ENCODE results near the gene PRICKLE2.

PRICKLE2 gene

GRCh38 chr3:64133987-64134386 lies 91.3 kb downstream of the PRICKLE2 start:
- DNase-seq (ENCODE audit: low read depth, low spot score): no peak

DNA sequence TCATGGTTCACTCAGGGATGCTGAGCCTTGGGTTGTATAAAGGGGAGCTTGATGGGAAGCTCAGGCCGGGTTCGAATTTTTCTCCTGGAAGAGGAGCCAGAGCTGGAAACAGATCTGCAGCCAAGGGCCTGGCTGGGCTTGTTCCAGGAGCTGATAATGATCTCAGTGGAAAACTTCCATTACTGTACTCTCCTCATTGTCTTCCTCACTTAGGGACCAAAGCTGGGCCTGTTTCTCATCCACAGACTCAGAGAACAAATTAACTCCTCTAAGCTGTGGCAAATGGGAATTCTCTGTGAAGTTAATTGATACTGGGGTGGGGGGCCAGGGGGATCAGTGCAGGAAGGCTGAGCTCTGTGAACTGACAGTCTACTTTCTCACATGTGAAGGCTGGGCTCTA lies 92.0 kb downstream of the PRICKLE2 start:
- no peak for DNase-seq (ENCODE audit: low read depth, low spot score)

DNA sequence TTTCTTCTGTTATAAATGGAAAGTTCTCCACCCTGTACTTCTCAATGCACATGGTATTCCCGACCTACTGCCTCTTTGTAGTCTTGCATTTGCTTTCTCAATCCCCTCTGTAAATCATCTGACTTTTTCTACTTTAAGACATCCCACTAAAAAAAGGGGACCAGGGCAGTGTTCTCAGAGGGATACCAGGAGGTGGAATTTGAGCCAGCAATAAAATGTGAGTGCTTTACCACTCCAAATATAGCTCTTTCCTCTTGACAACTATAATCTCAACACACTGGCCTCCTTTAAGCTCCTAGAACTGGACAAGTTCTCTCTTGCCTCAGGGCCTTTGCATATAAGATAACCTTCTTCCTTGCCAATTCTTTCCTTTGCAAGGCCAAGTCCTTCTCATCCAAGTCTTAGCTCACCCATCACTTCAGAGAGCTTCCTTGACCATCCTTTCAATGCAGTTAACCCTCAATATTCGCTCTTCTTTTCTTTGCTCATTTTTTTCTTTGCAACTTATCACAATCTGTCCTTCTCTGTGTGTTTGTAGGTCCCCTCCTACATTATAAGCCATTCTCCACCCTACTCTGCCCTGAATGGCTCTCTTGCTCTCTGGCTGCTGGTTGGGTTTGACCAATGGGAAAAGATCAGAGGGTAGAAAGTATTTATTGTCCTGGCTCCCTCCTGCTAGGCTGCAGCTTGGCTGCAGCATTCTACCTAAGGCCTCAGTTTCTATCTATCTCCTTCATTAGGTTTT lies 93.4 kb downstream of the PRICKLE2 start:
- DNase-seq (ENCODE audit: low read depth, low spot score): no peak

GRCh38 chr3:64130436-64130835 lies 94.8 kb downstream of the PRICKLE2 start:
- no peak for DNase-seq (ENCODE audit: low read depth, low spot score)

DNA sequence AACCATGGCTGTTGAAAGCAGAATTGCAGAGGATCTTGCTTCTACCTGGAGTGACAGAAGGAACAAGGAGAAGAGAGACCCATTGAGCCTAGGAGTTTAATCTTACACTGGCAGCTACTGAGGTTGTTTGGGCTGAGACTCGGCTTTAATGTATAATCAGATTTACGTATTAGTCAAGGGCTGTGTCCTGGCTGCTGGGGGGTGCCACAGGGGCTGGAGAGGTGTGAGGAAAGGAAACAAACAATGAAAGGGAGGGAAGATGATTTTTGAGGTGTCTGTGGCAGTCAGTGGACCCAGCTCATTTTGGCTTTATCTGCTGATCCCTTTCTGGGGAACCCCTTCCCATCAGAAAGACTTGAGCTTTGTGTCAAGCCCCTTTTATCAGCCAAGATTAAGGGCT lies 95.7 kb downstream of the PRICKLE2 start:
- DNase-seq (ENCODE audit: low read depth, low spot score): no peak

GRCh38 chr3:64129106-64129505 lies 96.2 kb downstream of the PRICKLE2 start:
- DNase-seq (ENCODE audit: low read depth, low spot score): no peak

GRCh38 chr3:64125561-64125960 lies 99.7 kb downstream of the PRICKLE2 start:
- DNase-seq (ENCODE audit: low read depth, low spot score): no peak

DNA sequence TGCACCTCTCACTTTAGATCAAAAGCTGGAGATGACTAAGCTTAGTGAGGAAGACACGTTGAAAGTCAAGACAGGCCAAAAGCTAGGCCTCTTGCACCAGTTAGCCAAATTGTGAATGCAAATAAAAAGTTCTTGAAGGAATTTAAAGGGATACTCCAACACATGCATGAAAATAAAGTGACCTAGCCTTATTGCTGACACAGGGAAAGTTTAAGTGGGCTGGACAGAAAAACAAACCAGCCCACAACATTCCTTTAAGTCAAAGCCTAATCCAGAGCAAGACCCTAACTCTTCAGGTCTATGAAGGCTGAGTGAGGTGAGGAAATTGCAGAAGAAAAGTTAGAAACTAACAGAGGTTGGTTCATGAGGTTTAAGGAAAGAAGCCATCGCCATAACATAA lies 101.3 kb downstream of the PRICKLE2 start:
- DNase-seq (ENCODE audit: low read depth, low spot score): no peak

- DNase-seq (ENCODE audit: low read depth, low spot score): no peak
Observed at GRCh38 chr3:64122476-64122875, 102.8 kb downstream of the PRICKLE2 start.

GRCh38 chr3:64121750-64122311 lies 103.4 kb downstream of the PRICKLE2 start:
- DNase-seq (ENCODE audit: low read depth, low spot score): no peak

GRCh38 chr3:64120876-64121275 lies 104.4 kb downstream of the PRICKLE2 start:
- DNase-seq (ENCODE audit: low read depth, low spot score): no peak

DNA sequence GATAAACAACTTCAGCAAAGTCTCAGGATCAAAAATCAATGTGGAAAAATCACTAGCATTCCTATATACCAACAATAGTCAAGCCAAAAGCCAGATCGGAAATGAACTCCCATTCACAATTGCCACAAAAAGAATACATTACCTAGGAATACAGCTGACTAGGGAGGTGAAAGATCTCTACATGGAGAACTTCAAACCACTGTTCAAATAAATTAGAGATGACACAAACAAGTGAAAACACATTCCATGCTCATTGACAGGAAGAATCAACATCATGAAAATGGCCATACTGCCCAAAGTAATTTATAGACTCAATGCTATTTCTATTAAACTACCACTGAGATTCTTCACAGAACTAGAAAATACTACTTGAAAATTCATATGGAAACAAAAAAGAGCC lies 107.8 kb downstream of the PRICKLE2 start:
- DNase-seq (ENCODE audit: low read depth, low spot score): no peak

GRCh38 chr3:64114651-64115050 lies 110.6 kb downstream of the PRICKLE2 start:
- DNase-seq (ENCODE audit: low read depth, low spot score): no peak

GRCh38 chr3:64111872-64112271 lies 113.4 kb downstream of the PRICKLE2 start:
- DNase-seq (ENCODE audit: low read depth, low spot score): no peak

- DNase-seq (ENCODE audit: low read depth, low spot score): no peak
Observed at GRCh38 chr3:64111083-64111482, 114.2 kb downstream of the PRICKLE2 start.

- DNase-seq (ENCODE audit: low read depth, low spot score): no peak
Observed at GRCh38 chr3:64110071-64110470, 115.2 kb downstream of the PRICKLE2 start.

DNA sequence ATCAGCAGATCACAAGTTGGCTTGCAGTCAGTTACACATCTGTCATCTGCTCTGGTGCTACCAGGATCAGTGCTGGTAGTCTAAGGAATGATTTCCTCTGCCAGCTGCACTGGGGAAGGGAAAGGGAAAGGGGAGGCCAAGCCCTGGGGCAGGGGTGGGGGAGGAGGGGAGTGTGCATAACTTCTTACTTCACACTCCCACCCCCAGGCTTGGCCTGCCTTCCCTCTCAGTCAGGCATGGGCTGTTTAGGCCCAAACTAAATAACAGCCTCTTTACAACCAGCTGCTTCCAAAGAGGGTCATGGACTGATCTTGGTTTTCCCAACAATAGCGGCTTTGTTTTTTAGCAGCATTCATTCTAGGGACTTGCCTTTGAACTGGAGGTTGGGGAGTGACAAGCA lies 115.8 kb downstream of the PRICKLE2 start:
- DNase-seq (ENCODE audit: low read depth, low spot score): no peak

GRCh38 chr3:64108784-64109317 lies 116.4 kb downstream of the PRICKLE2 start:
- DNase-seq (ENCODE audit: low read depth, low spot score): no peak

GRCh38 chr3:64108231-64108630 lies 117.0 kb downstream of the PRICKLE2 start:
- no peak for DNase-seq (ENCODE audit: low read depth, low spot score)

DNA sequence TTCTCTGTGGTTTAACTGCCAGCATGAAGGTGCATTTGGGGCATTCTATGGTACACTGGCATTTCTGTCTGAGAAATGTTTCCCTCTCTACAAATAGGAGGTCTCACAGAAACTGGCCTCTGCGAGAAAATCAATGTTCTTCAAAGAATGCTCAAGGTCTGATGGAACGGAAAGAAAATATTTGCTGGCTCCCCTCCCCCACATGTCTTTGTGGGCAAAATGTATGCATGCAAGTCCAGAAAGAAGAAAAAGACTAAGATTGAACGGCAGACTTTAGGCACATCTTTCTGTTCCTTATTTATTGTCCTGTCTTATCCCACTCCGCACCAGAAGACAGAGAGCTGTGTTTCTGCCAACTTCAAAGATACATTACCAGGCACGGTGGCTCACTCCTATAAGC lies 118.1 kb downstream of the PRICKLE2 start:
- no peak for DNase-seq (ENCODE audit: low read depth, low spot score)

DNA sequence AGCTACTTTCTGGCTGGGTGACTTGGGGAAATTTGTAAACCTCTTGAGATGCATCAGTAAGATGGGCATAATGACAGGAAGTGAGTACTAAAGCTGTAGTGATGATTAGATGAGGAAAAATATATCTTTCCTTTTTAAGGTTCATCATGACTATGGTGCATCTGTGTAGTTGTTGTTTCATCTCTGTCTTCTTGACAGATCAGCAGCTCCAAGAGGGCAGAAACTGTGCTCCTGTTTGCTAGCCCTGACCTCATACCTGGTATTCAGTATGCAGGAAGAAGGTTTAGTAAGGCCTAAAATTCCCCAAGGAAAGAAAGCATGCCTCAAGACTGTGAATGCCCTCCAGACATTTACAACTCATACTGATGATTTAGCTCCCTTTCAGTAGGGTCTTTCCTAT lies 119.5 kb downstream of the PRICKLE2 start:
- DNase-seq (ENCODE audit: low read depth, low spot score): no peak

- DNase-seq (ENCODE audit: low read depth, low spot score): no peak
Observed at GRCh38 chr3:64104691-64105111, 120.6 kb downstream of the PRICKLE2 start.

GRCh38 chr3:64104006-64104405 lies 121.3 kb downstream of the PRICKLE2 start:
- no peak for DNase-seq (ENCODE audit: low read depth, low spot score)
